Sigmoid colon (tissue), 4 donors: ENCODE results near the gene IMPA2.

Experiments used
- EP300 ChIP-seq, 4 donors: sonication (generic); formaldehyde crosslinking; IDR thresholded peaks; one replicate each; pipeline ENCODE4 v1.6.1; 2017; ENCODE audit warnings: antibody characterized with exemption in 4 of 4
- POLR2A ChIP-seq, 2 donors: fragments of 450-650 bp; IDR thresholded peaks; one replicate each; pipeline ENCODE4 v1.6.1; 2016; ENCODE audit warnings: antibody characterized with exemption in 2 of 2, mild to moderate bottlenecking in 2 of 2, moderate library complexity in 2 of 2
- POLR2AphosphoS5 ChIP-seq, 4 donors: sonication (generic); formaldehyde crosslinking; IDR thresholded peaks; one replicate each; pipeline ENCODE4 v1.6.1; 2017; ENCODE audit warnings: antibody characterized with exemption in 4 of 4

- no peak for TF ChIP-seq POLR2A (IDR thresholded peaks at IDR 0.05)
- no peak for TF ChIP-seq POLR2AphosphoS5 (IDR thresholded peaks at IDR 0.05)
- TF ChIP-seq EP300 (IDR thresholded peaks at IDR 0.05): no peak
Observed at GRCh38 chr18:12033643-12034025, 52.3 kb downstream of the IMPA2 start.
